Stomach (tissue), 4 donors: ENCODE data around the gene FAM47E.

Source experiments
- CTCF ChIP-seq, 7 experiments: fragments of 450-650 bp in 4 of 7; fragments of 200-600 bp in 3 of 7; sonication (generic) in 3 of 7; IDR thresholded peaks; one replicate each; pipeline ENCODE4 v1.5.1; 2016 to 2019; ENCODE audit warnings: antibody characterized with exemption in 7 of 7, control low read depth in 2 of 7, mild to moderate bottlenecking in 1 of 7
- POLR2A ChIP-seq, 4 donors: fragments of 450-650 bp; IDR thresholded peaks; one replicate each; pipeline ENCODE4 v1.6.1; 2016; ENCODE audit warnings: antibody characterized with exemption in 4 of 4, control low read depth in 2 of 4, mild to moderate bottlenecking in 1 of 4, moderate library complexity in 1 of 4

- TF ChIP-seq POLR2A (IDR thresholded peaks at IDR 0.05) (no peak), CTCF (IDR thresholded peaks at IDR 0.05) (no peak)
Measured at GRCh38 chr4:76276813-76277212, 25.3 kb downstream of the FAM47E start.
